PC-9 (cell line): ENCODE results near the gene DBNL. TPM values are rescaled to one million over a fixed set of nuclear protein-coding genes. Genes with fewer than 3 reads are reported as not detected.
"Not testable (repeated sequence)": the region's sequence is repeated elsewhere in the genome, so short reads cannot be mapped to it uniquely, and the experiment has no call there.

Experiments used
- Bru-seq: library from RNA; stranded (reverse); fragments of 400-500 nt; gene quantifications from one replicate; lab custom pipeline; 2021; lab: Mats Ljungman, UMichigan
- BruChase-seq, 2 experiments: library from RNA; stranded (reverse); fragments of 400-500 nt; gene quantifications; one replicate each; lab custom pipeline; 2021; lab: Mats Ljungman, UMichigan
- BruUV-seq: library from RNA; stranded (reverse); fragments of 400-500 nt; replicated peaks from 2 replicates; lab custom pipeline; 2021; lab: Mats Ljungman, UMichigan
- CTCF ChIA-PET: fragments of 300-600 bp; sonication (Branson Sonifier 250); formaldehyde crosslinking; loops from one replicate; lab custom pipeline; 2022; ENCODE audit warnings: antibody characterized with exemption; lab: Charles Lee
- POLR2A ChIA-PET: fragments of 300-600 bp; sonication (Branson Sonifier 250); formaldehyde crosslinking; loops from one replicate; lab custom pipeline; 2022; ENCODE audit warnings: antibody characterized with exemption; ENCODE audit not compliant: unreplicated experiment; lab: Charles Lee
- DNase-seq, 2 experiments: peaks; one replicate each; pipeline versions ENCODE4 v3.0.0 to v3.0.0-alpha.2; 2015 to 2022; ENCODE audit warnings: mixed read lengths in 1 of 2
- H2AFZ ChIP-seq: fragments of 200-600 bp; sonication (generic); 2 replicates; pipeline ENCODE4 v1.8.1; 2017; ENCODE audit warnings: antibody characterized with exemption
- H3F3A ChIP-seq: fragments of 200-600 bp; sonication (generic); 2 replicates; pipeline ENCODE4 v1.8.1; 2017; ENCODE audit warnings: antibody characterized with exemption, mild to moderate bottlenecking, low read depth; ENCODE audit not compliant: insufficient read depth
- H3K27ac ChIP-seq: fragments of 200-600 bp; sonication (generic); 2 replicates; pipeline ENCODE4 v1.6.1; 2016; ENCODE audit warnings: mixed run types
- H3K27me3 ChIP-seq: fragments of 200-600 bp; sonication (generic); 2 replicates; pipeline ENCODE4 v1.6.1; 2016; ENCODE audit warnings: low read depth, mixed run types; ENCODE audit not compliant: insufficient read depth
- H3K36me3 ChIP-seq: fragments of 200-600 bp; sonication (generic); 2 replicates; pipeline ENCODE4 v1.6.1; 2016; ENCODE audit warnings: low read depth, mixed run types
- H3K4me1 ChIP-seq: fragments of 200-600 bp; sonication (generic); replicated peaks from 2 replicates; pipeline ENCODE4 v1.6.1; 2016; ENCODE audit warnings: mixed run types; ENCODE audit not compliant: insufficient read depth
- H3K4me2 ChIP-seq: fragments of 200-600 bp; sonication (generic); 2 replicates; pipeline ENCODE4 v1.6.1; 2017; ENCODE audit warnings: mixed run types
- H3K4me3 ChIP-seq: fragments of 200-600 bp; sonication (generic); 2 replicates; pipeline ENCODE4 v1.6.1; 2016; ENCODE audit warnings: mixed run types
- H3K79me2 ChIP-seq: fragments of 200-600 bp; sonication (generic); 2 replicates; pipeline ENCODE4 v1.6.1; 2017; ENCODE audit warnings: low read depth, mixed run types
- H3K9me2 ChIP-seq: fragments of 200-600 bp; sonication (generic); 2 replicates; pipeline ENCODE4 v1.8.1; 2017; ENCODE audit warnings: mild to moderate bottlenecking; ENCODE audit not compliant: insufficient read depth
- H3K9me3 ChIP-seq: fragments of 200-600 bp; sonication (generic); 2 replicates; pipeline ENCODE4 v1.8.1; 2016; ENCODE audit warnings: low read depth; ENCODE audit not compliant: insufficient read depth
- H4K20me1 ChIP-seq: fragments of 200-600 bp; sonication (generic); 2 replicates; pipeline ENCODE4 v1.8.1; 2017; ENCODE audit not compliant: insufficient read depth
- CTCF ChIP-seq: fragments of 200-600 bp; sonication (generic); conservative IDR thresholded peaks from 2 replicates; pipeline ENCODE4 v1.6.1; 2017; ENCODE audit warnings: mixed run types, antibody characterized with exemption, mild to moderate bottlenecking, moderate library complexity
- EZH2 ChIP-seq: fragments of 200-600 bp; sonication (generic); IDR thresholded peaks from 2 replicates; pipeline ENCODE4 v1.8.0; 2017; ENCODE audit warnings: antibody characterized with exemption, low read depth
- intact Hi-C: fragments of 100-400 bp; cut with micrococcal nuclease; formaldehyde crosslinking; loops from one replicate; pipeline ENCODE4 v1.10.0; 2022; ENCODE audit not compliant: unreplicated experiment
- long read RNA-seq: library from polyadenylated mRNA; stranded (forward); transcript quantifications from one replicate; pipeline ENCODE4 v2.0.0, GENCODE V29; 2022
- total RNA-seq: library from RNA; stranded (reverse); gene quantifications from 2 replicates; pipeline ENCODE4 v1.2.3, GENCODE V29; 2021

DBNL gene
- total RNA-seq (65.6 and 70.7 TPM in 2 replicates), Bru-seq, nascent RNA (percentile 79 among the genes with signal in this experiment), BruChase-seq, experiment 1, labeled RNA remaining after a 2-hour chase (percentile 81 among the genes with signal in this experiment), BruChase-seq, experiment 2, labeled RNA remaining after a 6-hour chase (percentile 67 among the genes with signal in this experiment)
- long read RNA-seq, transcript DBNL-210 (13 exons, 1,808 nt): major isoform, 87 of 210 reads
- long read RNA-seq, transcript DBNL-220 (13 exons, 2,117 nt): minor isoform, 44 of 210 reads
- long read RNA-seq, partial matches to known transcripts: 8 of 210 reads
- long read RNA-seq, other reads (novel, unspliced or antisense): 69 of 210 reads

GRCh38 chr7:44044315-44045225, at the start of gene DBNL:
DBNL (plus strand) TSS chr7:44044702; CDS start chr7:44044738, 36 bp downstream.
- peak; percentile 92 to 97 for DNase-seq
- H2AFZ ChIP-seq: peak within 1 kb of the TSS; percentile 100
- peak within 1 kb of the TSS; percentile 100 for H3K4me2 ChIP-seq
- POLR2A ChIA-PET: interaction anchor here (0.5 to 0.8 kb wide), 5 partner anchors 19 to 462 kb away, joined by 3 to 9 read pairs (median 3); partner anchors contain the start of gene STK17A
- no peak within 1 kb of the TSS for H3K27ac ChIP-seq
- TF ChIP-seq EZH2: no peak
- TF ChIP-seq CTCF: no peak
- H3K36me3 ChIP-seq: 0 out of 2 replicates have a peak, but pooled peaks cover 7% of the 10 kb centered on the region
- H3F3A ChIP-seq: peaks cover 21% of the 10 kb centered on the region
- CTCF ChIA-PET: interaction anchor here (0.7 kb wide), 1 partner anchor 24 kb away, joined by 4 read pairs; no protein-coding TSS in a partner anchor
- no TSS peak for BruUV-seq
- H3K9me2 ChIP-seq: no peaks in the 10 kb centered on the region
- peak within 1 kb of the TSS; percentile 85 for H3K4me3 ChIP-seq
- intact Hi-C loops: loop anchor here (1.0 to 2.0 kb wide), 3 partner anchors 25 to 38 kb away; partner anchors contain the start of gene POLM
- no peaks in the 10 kb centered on the region for H3K27me3 ChIP-seq
- peaks cover 17% of the 10 kb centered on the region for H4K20me1 ChIP-seq
- peaks cover 41% of the 10 kb centered on the region for H3K79me2 ChIP-seq
- no peaks in the 10 kb centered on the region for H3K9me3 ChIP-seq
- peaks cover 14% of the 10 kb centered on the region for H3K4me1 ChIP-seq

- H3K9me2 ChIP-seq, POLR2A ChIA-PET, CTCF ChIA-PET, H3K4me3 ChIP-seq, H3K79me2 ChIP-seq, H3K4me2 ChIP-seq, H3K36me3 ChIP-seq, H3K9me3 ChIP-seq, H4K20me1 ChIP-seq, H3F3A ChIP-seq, H3K27me3 ChIP-seq, BruUV-seq, H2AFZ ChIP-seq, intact Hi-C loops, H3K27ac ChIP-seq: not testable (repeated sequence)
- peaks cover 12% of the 10 kb centered on the region for H3K4me1 ChIP-seq
- DNase-seq: peak in 1 of 2 experiments; percentile 36
Measured at GRCh38 chr7:43997532-43997931, 47.0 kb upstream of the DBNL start, which contains the start of gene SPDYE1. SPDYE1 (plus strand) TSS chr7:43997897; CDS start chr7:43999950, 2,053 bp downstream.

- H3F3A ChIP-seq, H3K4me2 ChIP-seq, intact Hi-C loops, H4K20me1 ChIP-seq, H3K79me2 ChIP-seq, POLR2A ChIA-PET, BruUV-seq, DNase-seq, H3K9me3 ChIP-seq, H3K36me3 ChIP-seq, H2AFZ ChIP-seq, H3K4me3 ChIP-seq, CTCF ChIA-PET, H3K4me1 ChIP-seq, H3K27me3 ChIP-seq, H3K9me2 ChIP-seq, H3K27ac ChIP-seq: not testable (repeated sequence)
Measured at GRCh38 chr7:44012081-44012480, 32.4 kb upstream of the DBNL start.

- H3K9me2 ChIP-seq, H3K4me1 ChIP-seq, H3F3A ChIP-seq, POLR2A ChIA-PET, H3K27me3 ChIP-seq, H3K9me3 ChIP-seq, BruUV-seq, DNase-seq, H3K4me2 ChIP-seq, H2AFZ ChIP-seq, CTCF ChIA-PET, H3K4me3 ChIP-seq, H3K27ac ChIP-seq, H4K20me1 ChIP-seq, H3K36me3 ChIP-seq, intact Hi-C loops: not testable (repeated sequence)
- H3K79me2 ChIP-seq: peaks cover 20% of the 10 kb centered on the region
Measured at GRCh38 chr7:44015090-44015489, 29.4 kb upstream of the DBNL start.
